Measurements from ENCODE around the gene C2orf68.

DNA sequence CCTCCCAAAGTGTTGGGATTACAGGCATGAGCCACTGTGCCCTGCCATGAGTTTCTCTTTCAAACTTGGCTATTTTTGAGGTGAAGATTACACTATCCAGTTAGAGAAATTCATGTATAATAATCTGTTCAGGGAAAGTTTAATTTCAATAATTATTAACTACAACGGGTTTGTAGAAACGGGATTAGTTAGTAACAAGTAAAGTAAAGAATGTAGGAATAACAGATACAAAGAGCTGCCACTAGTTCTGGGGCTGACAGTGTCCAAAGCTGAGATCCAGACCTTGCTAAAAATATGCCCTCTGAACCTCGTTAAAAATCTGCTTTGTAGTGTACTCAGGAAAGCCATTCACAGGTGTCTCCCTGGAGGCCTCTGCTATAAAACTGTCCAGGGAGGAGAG is 39.2 kb upstream of the C2orf68 start:
- no peak for TF ChIP-seq POLR2A (IDR thresholded peaks at IDR 0.05)
- TF ChIP-seq, protein P1, sequence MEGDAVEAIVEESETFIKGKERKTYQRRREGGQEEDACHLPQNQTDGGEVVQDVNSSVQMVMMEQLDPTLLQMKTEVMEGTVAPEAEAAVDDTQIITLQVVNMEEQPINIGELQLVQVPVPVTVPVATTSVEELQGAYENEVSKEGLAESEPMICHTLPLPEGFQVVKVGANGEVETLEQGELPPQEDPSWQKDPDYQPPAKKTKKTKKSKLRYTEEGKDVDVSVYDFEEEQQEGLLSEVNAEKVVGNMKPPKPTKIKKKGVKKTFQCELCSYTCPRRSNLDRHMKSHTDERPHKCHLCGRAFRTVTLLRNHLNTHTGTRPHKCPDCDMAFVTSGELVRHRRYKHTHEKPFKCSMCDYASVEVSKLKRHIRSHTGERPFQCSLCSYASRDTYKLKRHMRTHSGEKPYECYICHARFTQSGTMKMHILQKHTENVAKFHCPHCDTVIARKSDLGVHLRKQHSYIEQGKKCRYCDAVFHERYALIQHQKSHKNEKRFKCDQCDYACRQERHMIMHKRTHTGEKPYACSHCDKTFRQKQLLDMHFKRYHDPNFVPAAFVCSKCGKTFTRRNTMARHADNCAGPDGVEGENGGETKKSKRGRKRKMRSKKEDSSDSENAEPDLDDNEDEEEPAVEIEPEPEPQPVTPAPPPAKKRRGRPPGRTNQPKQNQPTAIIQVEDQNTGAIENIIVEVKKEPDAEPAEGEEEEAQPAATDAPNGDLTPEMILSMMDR (IDR thresholded peaks at IDR 0.05): no peak
- no peak for TF ChIP-seq POLR2AphosphoS5 (IDR thresholded peaks at IDR 0.05)
